ENCODE results near the gene VGLL4.

VGLL4 gene

GRCh38 chr3:11651900-11652299, 8.2 kb upstream of the VGLL4 start:
- no peak for DNase-seq

GRCh38 chr3:11651477-11651876, 7.8 kb upstream of the VGLL4 start:
- no peak for DNase-seq

GRCh38 chr3:11650391-11650790, 6.7 kb upstream of the VGLL4 start:
- DNase-seq, result no peak

DNA sequence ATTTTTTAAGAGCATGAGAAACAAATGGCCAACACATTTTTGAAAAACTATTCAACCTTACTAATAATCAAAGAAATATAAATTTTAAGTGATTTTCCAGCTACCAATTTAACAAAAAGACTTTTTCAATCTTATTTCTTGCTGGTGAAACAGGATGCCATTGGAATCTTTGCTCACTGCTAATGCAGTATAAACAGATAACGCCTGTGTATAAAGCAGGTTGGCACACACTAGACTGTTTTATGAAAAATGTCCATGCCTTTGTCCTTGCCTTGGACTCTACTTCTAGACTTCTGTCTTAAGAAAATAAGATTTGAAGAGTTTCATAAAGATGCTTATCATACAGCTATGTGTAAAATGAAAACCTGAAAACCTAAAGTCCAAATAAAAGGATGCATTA, 5.0 kb upstream of the VGLL4 start:
- no peak for DNase-seq

- peak; percentile 37 for DNase-seq
Observed at GRCh38 chr3:11643201-11643603, 513 bp downstream of the VGLL4 start.

DNA sequence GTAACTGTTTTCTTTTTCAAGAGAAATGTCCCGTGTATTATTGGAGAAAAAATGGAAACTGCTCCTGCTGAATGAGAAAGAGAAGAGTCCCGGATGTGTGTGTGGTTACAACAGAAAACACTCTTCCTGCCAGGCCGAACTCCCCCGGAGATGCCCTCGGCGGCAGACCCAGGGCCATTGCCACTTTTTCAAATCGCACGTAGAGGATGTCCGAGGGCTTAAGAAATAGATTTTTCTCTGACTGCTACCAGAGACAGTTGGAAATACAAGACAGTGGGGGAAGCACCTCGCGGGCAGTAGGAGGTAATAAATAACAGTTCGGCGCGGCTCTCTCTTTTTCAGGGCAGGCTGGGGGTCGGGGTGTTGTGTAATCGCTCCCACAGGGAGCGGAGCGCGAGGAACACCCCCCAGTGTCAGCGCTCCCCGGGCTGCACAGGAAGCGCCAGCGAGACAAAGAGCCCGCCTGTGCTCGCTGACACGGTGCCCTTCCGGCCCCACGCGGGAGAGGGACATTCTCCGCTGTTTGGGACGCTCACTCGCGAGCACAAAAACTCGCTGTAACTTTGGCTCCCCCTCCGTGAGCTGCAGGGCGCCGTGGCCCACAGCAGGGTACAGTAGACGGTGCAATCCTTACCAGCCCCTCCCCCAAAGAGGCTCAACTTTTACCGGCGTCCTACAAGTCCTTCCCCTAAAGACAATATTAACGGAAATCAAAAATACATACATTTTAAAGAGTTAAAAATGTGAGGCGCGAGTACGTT, 1.1 kb downstream of the VGLL4 start:
- peak; percentile 36 for DNase-seq

DNA sequence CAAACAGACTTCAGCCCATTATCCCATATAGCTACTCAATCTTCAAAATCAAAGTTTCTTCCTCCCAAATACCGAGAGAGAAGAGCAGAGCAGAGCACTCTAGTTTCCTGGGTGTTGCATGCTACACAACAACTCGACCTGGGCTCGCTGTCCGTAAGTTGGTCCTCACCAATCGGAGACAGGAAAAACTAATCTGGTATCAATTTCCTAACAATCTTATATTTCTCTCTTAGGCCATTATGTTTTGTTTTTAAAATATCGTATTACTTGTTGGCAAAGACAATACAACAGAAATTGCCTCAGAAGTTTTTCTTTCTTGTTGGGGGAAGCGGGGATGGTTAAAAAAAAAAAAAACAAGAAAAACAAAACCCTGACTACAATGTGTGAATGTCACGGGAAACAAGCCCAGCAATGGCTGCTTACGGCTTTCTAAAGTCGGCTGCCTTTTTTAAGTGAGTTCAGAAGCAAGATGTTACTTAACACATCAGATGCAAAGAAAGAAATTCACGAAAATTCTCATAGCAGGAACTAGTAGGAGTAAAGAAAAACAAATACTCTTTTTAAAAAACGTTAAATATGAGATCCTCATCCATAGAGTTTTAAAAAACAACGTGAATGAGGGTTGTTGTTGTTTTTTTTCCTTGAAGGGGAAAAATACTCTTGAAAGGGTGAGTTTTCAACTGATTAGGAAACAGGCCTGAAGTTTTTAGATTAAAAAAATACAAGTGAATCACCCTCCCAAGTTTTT, 1.9 kb downstream of the VGLL4 start:
- DNase-seq, result peak; percentile 11

DNA sequence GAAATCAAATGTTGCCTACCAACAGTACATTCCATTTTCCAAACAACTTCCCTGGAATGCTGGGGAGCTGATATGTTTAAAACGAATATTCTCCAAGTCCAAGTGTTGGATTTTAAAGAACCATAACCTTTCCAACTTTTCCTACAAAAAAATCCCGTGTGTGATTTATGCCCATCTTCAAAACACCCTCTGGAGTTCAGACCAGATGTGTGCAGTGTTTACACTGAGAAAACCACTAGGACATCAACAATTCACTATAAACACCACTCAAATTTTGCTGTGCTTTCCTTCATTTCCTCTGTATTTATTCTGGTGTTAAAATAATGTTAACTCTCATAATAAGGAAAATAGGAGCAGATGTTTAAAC, 2.4 kb downstream of the VGLL4 start:
- no peak for DNase-seq

DNA sequence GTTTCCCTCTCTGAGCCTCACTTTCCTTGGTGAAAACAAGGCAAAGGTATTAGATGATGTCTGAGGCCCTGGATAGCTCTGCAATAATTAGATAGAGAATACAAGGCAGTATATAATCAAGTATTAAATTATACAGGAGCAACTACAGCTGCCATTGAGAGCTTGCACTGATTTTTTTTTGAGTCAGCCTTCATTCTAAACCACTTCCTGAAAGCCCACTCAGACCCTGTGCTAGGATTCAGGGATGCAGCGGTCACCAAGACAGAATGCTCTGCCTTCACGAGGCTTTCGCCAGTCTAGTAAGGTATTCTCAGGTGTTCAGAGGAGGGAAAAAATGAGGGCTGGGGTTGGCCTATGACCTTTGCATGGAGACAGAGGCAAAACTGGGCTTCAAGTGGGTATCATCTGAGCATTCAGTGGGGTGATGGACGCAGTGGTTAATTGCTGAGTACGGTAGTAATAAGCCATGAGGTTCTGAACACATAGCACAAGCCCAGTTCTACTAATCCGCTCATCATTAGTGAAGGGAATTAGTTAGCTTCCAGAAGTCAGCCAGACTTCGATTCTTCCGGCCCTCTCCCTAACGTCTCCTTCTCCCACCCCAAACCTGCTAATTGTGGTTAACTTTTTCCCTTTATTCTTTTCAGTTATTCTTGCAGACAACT, 3.6 kb downstream of the VGLL4 start:
- peak; percentile 10 for DNase-seq

GRCh38 chr3:11638495-11639358, 5.0 kb downstream of the VGLL4 start:
- DNase-seq, result peak; percentile 53

DNA sequence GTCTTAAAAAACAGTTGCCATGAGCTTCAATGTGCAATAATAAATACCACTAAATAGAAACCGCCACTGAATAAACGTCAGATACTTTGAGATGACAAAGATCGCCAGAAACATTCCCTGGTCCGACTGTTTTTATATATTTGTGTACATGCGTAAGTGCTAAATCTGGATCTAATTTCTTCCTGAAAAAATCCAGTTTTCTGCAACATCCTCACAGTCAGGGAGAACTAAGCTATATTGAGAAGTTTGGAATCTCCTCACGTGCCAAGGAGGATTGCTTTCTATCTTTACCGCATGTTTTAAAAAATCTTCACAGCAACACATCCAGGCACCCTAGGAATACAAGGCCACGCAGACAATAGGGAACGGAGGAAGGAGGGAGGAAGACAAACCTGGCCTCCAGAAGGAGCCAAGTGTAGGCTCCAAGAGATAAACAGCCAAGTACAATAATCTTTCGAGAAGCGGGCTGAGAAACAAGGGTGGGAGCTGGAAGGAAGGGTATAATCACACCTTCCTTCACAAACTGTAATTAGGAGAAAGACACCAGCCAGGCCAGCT, 5.7 kb downstream of the VGLL4 start:
- DNase-seq, result no peak

DNA sequence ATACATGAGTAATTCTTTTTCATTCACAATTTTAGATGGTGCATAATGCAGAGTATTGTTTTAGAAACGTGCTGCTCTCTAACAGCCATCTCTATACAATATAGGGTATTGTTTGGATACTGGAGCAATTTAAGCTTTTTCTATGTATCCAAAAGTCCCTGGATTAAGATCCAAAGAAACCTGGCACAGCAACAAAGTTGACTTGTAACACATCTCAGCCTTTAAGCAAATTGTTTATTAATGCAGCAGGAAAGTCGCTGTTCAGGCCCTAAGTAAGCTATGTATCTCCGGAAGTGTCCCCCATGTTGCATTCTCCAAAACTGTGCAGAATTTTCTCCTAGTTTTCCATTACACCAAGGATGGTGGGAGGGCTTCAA, 7.3 kb downstream of the VGLL4 start:
- no peak for DNase-seq

DNA sequence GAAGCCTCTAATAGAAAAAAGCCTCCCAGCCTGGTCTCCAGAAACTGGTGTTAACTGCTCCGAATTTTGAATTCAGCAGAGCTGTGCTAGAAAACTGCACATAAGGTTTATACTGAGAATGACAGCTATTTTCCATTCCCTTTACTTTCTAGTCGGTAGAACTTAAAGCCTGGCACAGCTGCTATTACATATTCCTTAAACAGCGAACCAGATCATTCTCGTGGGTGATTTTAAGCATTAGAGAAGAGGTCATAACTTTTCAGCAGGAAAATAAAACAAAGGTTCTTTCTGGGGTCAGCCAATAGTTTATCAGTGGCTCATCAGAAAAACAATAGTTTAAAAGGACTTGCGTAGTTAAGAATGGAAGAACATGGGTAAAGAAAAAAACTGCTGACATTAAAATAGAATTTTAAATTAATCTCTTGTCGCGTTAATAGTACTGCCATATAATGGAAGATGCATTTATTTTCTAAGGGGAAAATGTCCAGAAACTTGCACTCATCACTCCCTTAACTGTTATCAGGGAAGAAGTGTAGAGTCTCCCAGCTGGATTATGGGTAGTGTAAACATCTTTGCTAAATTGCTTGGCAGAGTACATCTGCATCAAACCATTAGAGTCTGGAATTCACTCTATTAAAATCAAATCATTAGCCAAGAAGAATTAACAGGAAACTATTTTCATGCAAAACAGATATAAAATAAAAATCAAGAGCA, 7.9 kb downstream of the VGLL4 start:
- no peak for DNase-seq

GRCh38 chr3:11634974-11635612, 8.6 kb downstream of the VGLL4 start:
- DNase-seq, result no peak

- DNase-seq, result no peak
Observed at GRCh38 chr3:11634081-11634635, 9.6 kb downstream of the VGLL4 start.

- no peak for DNase-seq
Observed at GRCh38 chr3:11632966-11633365, 10.7 kb downstream of the VGLL4 start.

- DNase-seq, result no peak
Observed at GRCh38 chr3:11632564-11632963, 11.2 kb downstream of the VGLL4 start.

GRCh38 chr3:11631820-11632219, 11.9 kb downstream of the VGLL4 start:
- DNase-seq, result no peak

- no peak for DNase-seq
Observed at GRCh38 chr3:11629716-11630115, 14.0 kb downstream of the VGLL4 start.

DNA sequence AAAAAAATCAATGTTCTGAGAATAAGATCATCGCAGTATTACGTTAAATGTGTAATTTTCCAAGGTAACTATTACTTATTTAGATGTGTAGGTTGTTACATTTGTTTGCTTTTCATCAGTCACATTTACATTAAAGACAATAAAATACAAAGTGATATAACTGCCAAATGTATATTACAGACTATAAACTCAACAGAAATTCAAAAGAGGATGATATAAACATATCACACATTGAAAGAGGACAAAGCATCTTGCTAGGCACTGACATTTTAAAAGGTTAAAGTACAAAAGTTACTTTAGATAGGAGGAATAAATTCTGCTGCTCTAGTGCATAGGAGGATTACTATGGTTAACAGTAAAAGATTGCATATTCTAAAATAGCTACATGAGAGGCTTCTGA, 16.1 kb downstream of the VGLL4 start:
- no peak for DNase-seq

DNA sequence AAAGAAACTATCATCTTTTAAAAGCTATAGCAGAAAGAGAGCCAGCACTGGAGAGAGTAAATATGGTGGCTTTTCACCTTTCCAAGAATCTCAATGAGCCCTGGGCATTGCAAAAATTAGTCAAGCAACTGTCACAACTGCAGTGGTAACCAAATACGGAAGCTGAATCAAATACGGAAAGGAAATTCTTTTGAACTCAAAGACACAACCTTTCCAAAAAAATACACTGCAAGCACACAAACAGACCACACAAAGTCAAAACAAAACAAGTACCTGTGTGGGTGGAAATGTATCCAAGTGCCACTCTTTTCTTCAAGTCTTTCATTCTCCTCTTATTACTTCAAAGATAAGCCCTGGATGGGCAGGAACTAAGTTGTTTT, 17.6 kb downstream of the VGLL4 start:
- DNase-seq, result peak; percentile 47
